WI38 (cell line): ENCODE data around the gene UTP25.
"Not testable (repeated sequence)": the region's sequence is repeated elsewhere in the genome, so short reads cannot be mapped to it uniquely, and the experiment has no call there.

Experiments used
- H3K4me3 ChIP-seq: 2 replicates; pipeline ENCODE4 v1.5.1; 2011; ENCODE audit warnings: low read depth, mild to moderate bottlenecking, control low read depth, low read length
- TF ChIP-seq, protein P1 (sequence below): IDR thresholded peaks from 2 replicates; pipeline ENCODE4 v1.5.1; 2012; ENCODE audit warnings: low read depth, mild to moderate bottlenecking, control low read depth, low read length

UTP25 gene

DNA sequence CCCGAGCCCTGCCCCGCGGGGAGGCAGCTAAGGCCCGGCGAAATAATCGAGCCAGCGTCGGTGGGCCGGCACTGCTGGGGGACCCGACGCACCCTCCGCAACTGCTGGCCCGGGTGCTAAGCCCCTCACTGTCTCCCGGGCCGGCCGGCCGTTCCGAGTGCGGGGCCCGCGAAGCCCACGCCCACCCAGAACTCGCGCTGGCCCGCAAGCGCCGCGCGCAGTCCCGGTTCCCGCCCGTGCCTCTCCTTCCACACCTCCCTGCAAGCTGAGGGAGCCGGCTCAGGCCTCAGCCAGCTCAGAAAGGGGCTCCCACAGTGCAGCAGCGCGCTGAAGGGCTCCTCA lies 61.3 kb downstream of the UTP25 start:
- TF ChIP-seq, protein P1, sequence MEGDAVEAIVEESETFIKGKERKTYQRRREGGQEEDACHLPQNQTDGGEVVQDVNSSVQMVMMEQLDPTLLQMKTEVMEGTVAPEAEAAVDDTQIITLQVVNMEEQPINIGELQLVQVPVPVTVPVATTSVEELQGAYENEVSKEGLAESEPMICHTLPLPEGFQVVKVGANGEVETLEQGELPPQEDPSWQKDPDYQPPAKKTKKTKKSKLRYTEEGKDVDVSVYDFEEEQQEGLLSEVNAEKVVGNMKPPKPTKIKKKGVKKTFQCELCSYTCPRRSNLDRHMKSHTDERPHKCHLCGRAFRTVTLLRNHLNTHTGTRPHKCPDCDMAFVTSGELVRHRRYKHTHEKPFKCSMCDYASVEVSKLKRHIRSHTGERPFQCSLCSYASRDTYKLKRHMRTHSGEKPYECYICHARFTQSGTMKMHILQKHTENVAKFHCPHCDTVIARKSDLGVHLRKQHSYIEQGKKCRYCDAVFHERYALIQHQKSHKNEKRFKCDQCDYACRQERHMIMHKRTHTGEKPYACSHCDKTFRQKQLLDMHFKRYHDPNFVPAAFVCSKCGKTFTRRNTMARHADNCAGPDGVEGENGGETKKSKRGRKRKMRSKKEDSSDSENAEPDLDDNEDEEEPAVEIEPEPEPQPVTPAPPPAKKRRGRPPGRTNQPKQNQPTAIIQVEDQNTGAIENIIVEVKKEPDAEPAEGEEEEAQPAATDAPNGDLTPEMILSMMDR = no peak
- H3K4me3 ChIP-seq = no peak overlapping the region

- TF ChIP-seq, protein P1 = no peak
Observed at GRCh38 chr1:209890641-209891330, 63.0 kb downstream of the UTP25 start.

DNA sequence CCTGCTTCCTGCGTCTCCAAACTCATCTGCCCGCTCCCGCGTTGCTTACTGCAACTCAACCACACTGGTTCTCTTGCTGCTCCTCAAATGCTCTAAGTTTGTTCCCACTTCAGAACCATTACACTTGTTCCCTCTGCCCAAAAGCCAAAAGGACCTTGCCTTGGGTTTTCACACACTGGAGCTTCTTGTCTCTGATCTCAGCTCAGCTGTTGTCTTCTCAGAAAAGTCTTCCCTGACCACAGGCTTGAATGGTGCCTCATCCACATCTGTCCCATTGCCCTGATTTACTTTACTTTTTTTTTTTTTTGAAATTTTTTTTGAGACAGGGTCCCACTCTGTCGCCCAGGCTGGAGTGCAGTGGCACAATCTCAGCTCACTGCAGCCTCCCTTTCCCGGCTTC lies 66.0 kb downstream of the UTP25 start:
- TF ChIP-seq, protein P1 = no peak
- no peak overlapping the region for H3K4me3 ChIP-seq

More at GRCh38 chr1:209890641-209891330, 63.0 kb downstream of the UTP25 start:
- H3K4me3 ChIP-seq = no peak overlapping the region

DNA sequence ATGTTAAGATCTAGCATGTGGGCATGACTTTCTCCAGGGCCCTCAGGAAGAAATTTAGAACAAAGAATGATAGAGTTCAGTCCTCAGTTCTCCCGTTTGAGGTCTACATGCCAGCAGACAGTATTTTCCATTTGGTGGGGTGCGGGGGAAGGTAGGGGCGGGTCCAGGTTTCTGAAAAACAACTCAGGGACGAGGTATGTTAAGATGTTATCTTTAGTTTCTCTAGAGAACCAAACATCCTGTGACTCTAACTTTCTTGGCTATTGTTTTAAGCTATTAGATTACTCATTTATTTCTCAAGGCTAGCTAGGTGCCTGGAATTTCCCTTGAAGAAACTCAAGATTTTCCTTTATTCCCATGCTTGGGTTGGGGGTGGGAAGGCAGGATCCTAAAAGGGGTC lies 67.9 kb downstream of the UTP25 start:
- H3K4me3 ChIP-seq = no peak overlapping the region
- TF ChIP-seq, protein P1 = no peak

DNA sequence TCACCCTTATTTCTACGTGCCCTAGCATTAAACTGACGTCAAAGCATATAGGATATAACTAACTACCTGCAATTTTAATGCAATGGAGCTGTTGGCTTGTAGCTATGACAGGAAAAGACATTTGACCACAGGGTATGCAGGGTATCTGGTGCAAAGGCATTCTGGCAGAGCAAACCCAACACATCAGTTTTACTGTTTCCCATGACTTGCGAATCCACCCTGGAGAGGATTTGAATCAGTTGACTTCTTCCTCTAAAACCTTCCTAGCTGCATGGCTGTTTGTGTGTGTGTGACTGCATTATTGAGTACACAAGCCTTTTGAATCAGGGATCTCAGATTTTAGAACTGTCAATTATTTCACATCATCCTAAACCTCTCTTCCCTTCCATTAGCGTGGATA lies 68.6 kb downstream of the UTP25 start:
- no peak overlapping the region for H3K4me3 ChIP-seq
- TF ChIP-seq, protein P1 = no peak

GRCh38 chr1:209898271-209898670 lies 70.5 kb downstream of the UTP25 start:
- H3K4me3 ChIP-seq = not testable (repeated sequence)

- not testable (repeated sequence) for H3K4me3 ChIP-seq
Observed at GRCh38 chr1:209898851-209899250, 71.1 kb downstream of the UTP25 start.

- TF ChIP-seq, protein P1 = peak; percentile 19; the same call in 1 of the 2 replicates
- H3K4me3 ChIP-seq = no peak overlapping the region
Observed at GRCh38 chr1:209899948-209900347, 72.2 kb downstream of the UTP25 start.
